Testis (tissue), 2 donors: ENCODE results near the gene PRELID1.
"Not testable (repeated sequence)": the region's sequence is repeated elsewhere in the genome, so short reads cannot be mapped to it uniquely, and the experiment has no call there.

Source experiments
- POLR2A ChIP-seq: fragments of 450-650 bp; IDR thresholded peaks from one replicate; pipeline ENCODE4 v1.6.1; 2017; ENCODE audit warnings: antibody characterized with exemption, mild to moderate bottlenecking, moderate library complexity
- TF ChIP-seq, protein P1 (sequence below), 3 experiments: fragments of 450-650 bp in 2 of 3; fragments of 200-600 bp in 1 of 3; sonication (generic) in 1 of 3; IDR thresholded peaks; one replicate each; pipeline ENCODE4 v1.5.1; 2016 to 2019; ENCODE audit warnings: antibody characterized with exemption in 3 of 3, mild to moderate bottlenecking in 2 of 3, moderate library complexity in 1 of 3

DNA sequence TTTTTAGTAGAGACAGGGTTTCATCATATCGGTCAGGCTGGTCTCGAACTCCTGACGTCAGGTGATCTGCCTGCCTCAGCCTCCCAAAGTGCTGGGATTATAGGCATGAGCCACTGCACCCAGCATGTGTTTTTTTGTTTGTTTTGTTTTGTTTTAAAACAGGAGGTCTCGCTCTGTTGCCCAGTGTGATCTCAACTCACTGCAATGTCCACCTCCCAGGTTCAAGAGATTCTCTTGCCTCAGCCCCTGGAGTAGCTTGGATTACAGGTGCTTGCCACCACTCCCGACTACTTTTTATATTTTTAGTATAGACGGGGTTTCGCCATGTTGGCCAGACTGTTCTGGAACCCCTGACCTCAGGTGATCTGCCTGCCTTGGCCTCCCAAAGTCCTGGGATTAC is 44.9 kb upstream of the PRELID1 start:
- TF ChIP-seq, protein P1, sequence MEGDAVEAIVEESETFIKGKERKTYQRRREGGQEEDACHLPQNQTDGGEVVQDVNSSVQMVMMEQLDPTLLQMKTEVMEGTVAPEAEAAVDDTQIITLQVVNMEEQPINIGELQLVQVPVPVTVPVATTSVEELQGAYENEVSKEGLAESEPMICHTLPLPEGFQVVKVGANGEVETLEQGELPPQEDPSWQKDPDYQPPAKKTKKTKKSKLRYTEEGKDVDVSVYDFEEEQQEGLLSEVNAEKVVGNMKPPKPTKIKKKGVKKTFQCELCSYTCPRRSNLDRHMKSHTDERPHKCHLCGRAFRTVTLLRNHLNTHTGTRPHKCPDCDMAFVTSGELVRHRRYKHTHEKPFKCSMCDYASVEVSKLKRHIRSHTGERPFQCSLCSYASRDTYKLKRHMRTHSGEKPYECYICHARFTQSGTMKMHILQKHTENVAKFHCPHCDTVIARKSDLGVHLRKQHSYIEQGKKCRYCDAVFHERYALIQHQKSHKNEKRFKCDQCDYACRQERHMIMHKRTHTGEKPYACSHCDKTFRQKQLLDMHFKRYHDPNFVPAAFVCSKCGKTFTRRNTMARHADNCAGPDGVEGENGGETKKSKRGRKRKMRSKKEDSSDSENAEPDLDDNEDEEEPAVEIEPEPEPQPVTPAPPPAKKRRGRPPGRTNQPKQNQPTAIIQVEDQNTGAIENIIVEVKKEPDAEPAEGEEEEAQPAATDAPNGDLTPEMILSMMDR (IDR thresholded peaks at IDR 0.05) = not testable (repeated sequence)
- TF ChIP-seq POLR2A = not testable (repeated sequence)
